Neural progenitor cell (in vitro differentiated cells): ENCODE results near the gene MYO7B. TPM values are rescaled to one million over a fixed set of nuclear protein-coding genes. Genes with fewer than 3 reads are reported as not detected.

Experiments used
- DNase-seq: peaks from one replicate; pipeline ENCODE4 v3.0.0-alpha.2; 2016; ENCODE audit warnings: low spot score
- H2AFZ ChIP-seq: fragments of 200-600 bp; sonication (generic); replicated peaks from 2 replicates; pipeline ENCODE4 v1.6.1; 2016; ENCODE audit warnings: antibody characterized with exemption
- H3F3A ChIP-seq: fragments of 200-600 bp; sonication (generic); 2 replicates; pipeline ENCODE4 v1.6.1; 2016; ENCODE audit warnings: antibody characterized with exemption, low read depth
- H3K27ac ChIP-seq: fragments of 200-600 bp; sonication (generic); 2 replicates; pipeline ENCODE4 v1.5.1; 2016; ENCODE audit warnings: mild to moderate bottlenecking
- H3K27me3 ChIP-seq: fragments of 200-600 bp; sonication (generic); 2 replicates; pipeline ENCODE4 v1.6.1; 2016; ENCODE audit warnings: mild to moderate bottlenecking, moderate library complexity
- H3K36me3 ChIP-seq: fragments of 200-600 bp; sonication (generic); 2 replicates; pipeline ENCODE4 v1.5.1; 2016
- H3K4me1 ChIP-seq: fragments of 200-600 bp; sonication (generic); 2 replicates; pipeline ENCODE4 v1.6.1; 2016; ENCODE audit warnings: mixed run types
- H3K4me2 ChIP-seq: fragments of 200-600 bp; sonication (generic); 2 replicates; pipeline ENCODE4 v1.6.1; 2016
- H3K4me3 ChIP-seq: fragments of 200-600 bp; sonication (generic); 2 replicates; pipeline ENCODE4 v1.5.1; 2016
- H3K79me2 ChIP-seq: fragments of 200-600 bp; sonication (generic); 2 replicates; pipeline ENCODE4 v1.6.1; 2016; ENCODE audit warnings: low read depth
- H3K9ac ChIP-seq: fragments of 200-600 bp; sonication (generic); 2 replicates; pipeline ENCODE4 v1.6.1; 2016
- H3K9me3 ChIP-seq: fragments of 200-600 bp; sonication (generic); 2 replicates; pipeline ENCODE4 v1.5.1; 2016; ENCODE audit warnings: low read depth
- H4K20me1 ChIP-seq: fragments of 200-600 bp; sonication (generic); 2 replicates; pipeline ENCODE4 v1.6.1; 2016; ENCODE audit warnings: low read depth
- H3K27ac Mint-ChIP-seq: 3 replicates; pipeline ENCODE4 v1.8.0; 2021; ENCODE audit warnings: mixed read lengths
- H3K27me3 Mint-ChIP-seq: 2 replicates; pipeline ENCODE4 v1.8.0; 2022; ENCODE audit warnings: low read depth, mild to moderate bottlenecking, inconsistent platforms, moderate library complexity, mixed read lengths; ENCODE audit not compliant: insufficient read depth
- H3K36me3 Mint-ChIP-seq: 3 replicates; pipeline ENCODE4 v1.8.0; 2021; ENCODE audit warnings: mixed read lengths
- H3K4me1 Mint-ChIP-seq: 3 replicates; pipeline ENCODE4 v1.8.0; 2021; ENCODE audit warnings: mixed read lengths
- H3K4me3 Mint-ChIP-seq: 3 replicates; pipeline ENCODE4 v1.8.0; 2021; ENCODE audit warnings: mild to moderate bottlenecking, moderate library complexity, mixed read lengths
- H3K9me3 Mint-ChIP-seq: 3 replicates; pipeline ENCODE4 v1.8.0; 2020; ENCODE audit warnings: mixed read lengths
- CTCF ChIP-seq: fragments of 200-600 bp; sonication (generic); IDR thresholded peaks from 2 replicates; pipeline ENCODE4 v1.5.1; 2017; ENCODE audit warnings: antibody characterized with exemption, mild to moderate bottlenecking
- EZH2 ChIP-seq: fragments of 200-600 bp; sonication (generic); IDR thresholded peaks from 2 replicates; pipeline ENCODE4 v1.6.1; 2017; ENCODE audit warnings: antibody characterized with exemption, mild to moderate bottlenecking, moderate library complexity
- EZH2phosphoT487 ChIP-seq: fragments of 200-600 bp; sonication (generic); IDR thresholded peaks from 2 replicates; pipeline ENCODE4 v1.6.1; 2017; ENCODE audit warnings: antibody characterized with exemption
- total RNA-seq: library from RNA; depleted of rRNA; stranded (reverse); fragments of >200 nt; gene quantifications from 2 replicates; pipeline ENCODE4 v1.2.3, GENCODE V29; 2015; ENCODE audit warnings: low replicate concordance

The MYO7B gene
- total RNA-seq, 1 donor from 2014 or later, result not detected

GRCh38 chr2:127596311-127597045, 61.0 kb downstream of the MYO7B start:
- Histone ChIP-seq H4K20me1 (no peaks in the 10 kb centered on the region), H3K4me2 (no peak overlapping the region), H3K4me3 (no peak overlapping the region), H3K79me2 (no peaks in the 10 kb centered on the region), H3F3A (no peaks in the 10 kb centered on the region), H3K9me3 (no peaks in the 10 kb centered on the region), H3K4me1 (no peaks in the 10 kb centered on the region), H3K27me3 (no peaks in the 10 kb centered on the region), H3K9ac (no peak overlapping the region), H3K36me3 (no peaks in the 10 kb centered on the region), H2AFZ (no peak overlapping the region), H3K27ac (no peak overlapping the region)
- Mint-ChIP-seq H3K27me3 (peaks cover 4% of the 10 kb centered on the region), H3K36me3 (peaks cover 2% of the 10 kb centered on the region), H3K27ac (no peak overlapping the region), H3K9me3 (no peaks in the 10 kb centered on the region), H3K4me3 (no peak overlapping the region), H3K4me1 (no peaks in the 10 kb centered on the region)
- DNase-seq, result no peak
- TF ChIP-seq CTCF (no peak), EZH2 (no peak), EZH2phosphoT487 (no peak)

GRCh38 chr2:127597046-127597983, 61.8 kb downstream of the MYO7B start:
- TF ChIP-seq EZH2phosphoT487, result no peak
- no peak for TF ChIP-seq EZH2
- TF ChIP-seq CTCF, result no peak
- no peak overlapping the region for H3K27ac Mint-ChIP-seq

GRCh38 chr2:127597984-127598380, 62.5 kb downstream of the MYO7B start:
- no peak for TF ChIP-seq EZH2phosphoT487
- no peak for TF ChIP-seq EZH2
- no peak for TF ChIP-seq CTCF
- H3K36me3 ChIP-seq, result no peaks in the 10 kb centered on the region
- H3K79me2 ChIP-seq, result no peaks in the 10 kb centered on the region
- peaks cover 2% of the 10 kb centered on the region for H3K36me3 Mint-ChIP-seq
- no peak overlapping the region for H3K9ac ChIP-seq
- H3K4me3 ChIP-seq, result no peak overlapping the region
- no peak overlapping the region for H3K27ac Mint-ChIP-seq
- H2AFZ ChIP-seq, result no peak overlapping the region
- no peaks in the 10 kb centered on the region for H3K27me3 ChIP-seq
- peaks cover 4% of the 10 kb centered on the region for H3K27me3 Mint-ChIP-seq
- no peaks in the 10 kb centered on the region for H3K4me1 ChIP-seq
- no peaks in the 10 kb centered on the region for H3K4me1 Mint-ChIP-seq
- peaks cover 3% of the 10 kb centered on the region for H3K9me3 Mint-ChIP-seq
- no peaks in the 10 kb centered on the region for H3F3A ChIP-seq
- H3K4me3 Mint-ChIP-seq, result no peak overlapping the region
- H3K9me3 ChIP-seq, result no peaks in the 10 kb centered on the region
- no peak for DNase-seq
- no peak overlapping the region for H3K27ac ChIP-seq
- no peaks in the 10 kb centered on the region for H4K20me1 ChIP-seq
- no peak overlapping the region for H3K4me2 ChIP-seq

More at GRCh38 chr2:127597046-127597983, 61.8 kb downstream of the MYO7B start:
- H3K36me3 Mint-ChIP-seq, result peaks cover 2% of the 10 kb centered on the region
- no peaks in the 10 kb centered on the region for H3K36me3 ChIP-seq
- H3K9me3 ChIP-seq, result no peaks in the 10 kb centered on the region
- H3K9ac ChIP-seq, result no peak overlapping the region
- no peaks in the 10 kb centered on the region for H3K79me2 ChIP-seq
- H3K27me3 Mint-ChIP-seq, result peaks cover 4% of the 10 kb centered on the region
- no peaks in the 10 kb centered on the region for H3K4me1 ChIP-seq
- no peak overlapping the region for H3K4me3 Mint-ChIP-seq
- H4K20me1 ChIP-seq, result no peaks in the 10 kb centered on the region
- peaks cover 2% of the 10 kb centered on the region for H3K9me3 Mint-ChIP-seq
- no peak overlapping the region for H2AFZ ChIP-seq
- H3K4me3 ChIP-seq, result no peak overlapping the region
- no peaks in the 10 kb centered on the region for H3K27me3 ChIP-seq
- H3K27ac ChIP-seq, result no peak overlapping the region
- no peak overlapping the region for H3K4me2 ChIP-seq
- no peaks in the 10 kb centered on the region for H3K4me1 Mint-ChIP-seq
- no peak for DNase-seq
- no peaks in the 10 kb centered on the region for H3F3A ChIP-seq
